Measurements from ENCODE around the gene MST1. TPM values are rescaled to one million over a fixed set of nuclear protein-coding genes. Genes with fewer than 3 reads are reported as not detected.

The MST1 gene
- total RNA-seq, 4 donors from 2014 or later: 12.2 to 116 (median 15.1) TPM

DNA sequence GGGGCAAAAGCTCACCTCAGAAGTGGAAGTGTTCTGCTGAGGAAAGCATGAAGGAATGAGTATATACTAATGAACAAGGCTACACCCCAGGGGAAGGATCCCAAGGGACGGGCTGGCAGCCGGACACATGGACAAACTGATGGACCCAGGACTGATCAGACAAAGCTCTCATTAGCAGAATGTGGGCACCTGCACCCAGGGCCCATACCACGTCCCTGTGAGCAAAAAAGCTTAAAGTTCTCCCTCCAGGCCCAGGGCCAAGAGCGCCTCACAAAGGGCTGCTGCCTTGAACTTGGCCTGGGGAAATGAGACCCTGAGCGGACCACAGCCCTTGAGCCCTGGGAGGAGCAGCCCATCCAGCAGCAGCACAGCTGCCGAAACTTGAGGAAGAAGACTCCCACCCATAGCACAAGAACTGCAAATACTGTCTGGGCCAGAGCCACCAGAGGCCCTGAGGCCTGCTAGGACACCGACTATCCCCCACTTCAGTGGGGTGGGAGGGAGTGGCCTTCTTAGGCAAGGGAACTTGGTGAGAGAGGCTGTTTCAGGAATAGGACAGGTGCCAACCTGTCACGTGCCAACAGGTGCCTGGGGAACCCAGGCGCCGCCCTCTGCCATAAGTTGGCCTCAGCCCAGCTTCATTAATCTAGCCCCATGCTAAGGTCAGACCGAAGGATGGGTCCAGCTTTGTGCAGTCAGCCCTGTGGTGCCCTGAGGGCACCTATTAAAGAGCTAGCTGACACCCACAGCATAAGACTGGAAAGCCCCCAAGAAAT lies 36.8 kb upstream of the MST1 start:
- in situ Hi-C loops (cut with MboI; ENCODE audit: low pct_ligation_motif_present in 1 of 4, low pct_unique_long_range_greater_than_20kb in 1 of 4, low sequenced_read_pairs in 3 of 4): no loop called here
- Histone ChIP-seq H3K27ac (peak overlapping the region in 3 of 4 donors; percentile 24 to 99 (median 98)), H3K4me3 (no peak overlapping the region), H3K36me3 (peaks cover 0 to 17% (median 5%) of the 10 kb centered on the region in 4 donors), H3K4me1 (peaks cover 16 to 36% (median 24%) of the 10 kb centered on the region in 4 donors), H3K27me3 (no peaks in the 10 kb centered on the region), H3K9me3 (no peaks in the 10 kb centered on the region)
- peak; percentile 76 for DNase-seq
- TF ChIP-seq, protein P1, sequence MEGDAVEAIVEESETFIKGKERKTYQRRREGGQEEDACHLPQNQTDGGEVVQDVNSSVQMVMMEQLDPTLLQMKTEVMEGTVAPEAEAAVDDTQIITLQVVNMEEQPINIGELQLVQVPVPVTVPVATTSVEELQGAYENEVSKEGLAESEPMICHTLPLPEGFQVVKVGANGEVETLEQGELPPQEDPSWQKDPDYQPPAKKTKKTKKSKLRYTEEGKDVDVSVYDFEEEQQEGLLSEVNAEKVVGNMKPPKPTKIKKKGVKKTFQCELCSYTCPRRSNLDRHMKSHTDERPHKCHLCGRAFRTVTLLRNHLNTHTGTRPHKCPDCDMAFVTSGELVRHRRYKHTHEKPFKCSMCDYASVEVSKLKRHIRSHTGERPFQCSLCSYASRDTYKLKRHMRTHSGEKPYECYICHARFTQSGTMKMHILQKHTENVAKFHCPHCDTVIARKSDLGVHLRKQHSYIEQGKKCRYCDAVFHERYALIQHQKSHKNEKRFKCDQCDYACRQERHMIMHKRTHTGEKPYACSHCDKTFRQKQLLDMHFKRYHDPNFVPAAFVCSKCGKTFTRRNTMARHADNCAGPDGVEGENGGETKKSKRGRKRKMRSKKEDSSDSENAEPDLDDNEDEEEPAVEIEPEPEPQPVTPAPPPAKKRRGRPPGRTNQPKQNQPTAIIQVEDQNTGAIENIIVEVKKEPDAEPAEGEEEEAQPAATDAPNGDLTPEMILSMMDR (IDR thresholded peaks at IDR 0.05): no peak
- TF ChIP-seq POLR2AphosphoS5 (IDR thresholded peaks at IDR 0.05): peak in 2 of 3 donors; percentile 16 to 22
- no peak for TF ChIP-seq POLR2A (IDR thresholded peaks at IDR 0.05)
- intact Hi-C loops (cut with DNase I; ENCODE audit: low total_unique reads): no loop called here
- WGBS, 2 donors (ENCODE audit: low coverage in 1 of 2): 67% methylated on average over 11 of the region's 11 CpGs; no CpG with 5 or more reads in 1 of the 2 donors

DNA sequence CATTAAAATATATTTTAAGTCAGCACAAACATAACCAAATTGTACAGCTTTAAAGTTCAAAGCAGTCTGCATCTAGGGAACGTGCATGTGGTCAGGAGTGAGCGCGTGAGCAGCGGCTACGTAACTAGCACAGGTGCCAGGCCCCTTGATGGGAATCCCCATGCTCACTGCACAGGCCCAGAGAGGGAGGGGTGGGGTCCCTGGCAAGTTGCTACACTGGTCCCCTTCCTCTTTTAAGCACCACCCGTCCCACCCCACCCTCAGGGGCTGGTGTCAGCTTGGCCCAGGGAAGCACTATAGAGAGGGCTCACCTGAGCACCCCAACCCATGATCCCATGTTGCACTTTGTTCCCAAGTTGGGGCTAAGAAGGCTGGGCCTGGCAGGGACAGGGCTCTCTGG lies 35.3 kb upstream of the MST1 start:
- H3K27me3 ChIP-seq: no peaks in the 10 kb centered on the region
- DNase-seq: peak; percentile 51
- H3K27ac ChIP-seq: peak overlapping the region; percentile 94 to 99 (median 98)
- H3K4me3 ChIP-seq: peak overlapping the region; percentile 35 to 92 (median 88)
- intact Hi-C loops (cut with DNase I; ENCODE audit: low total_unique reads) (no loop called here), in situ Hi-C loops (cut with MboI; ENCODE audit: low pct_ligation_motif_present in 1 of 4, low pct_unique_long_range_greater_than_20kb in 1 of 4, low sequenced_read_pairs in 3 of 4) (loop anchor here in 1 of 4 donors (5.0 kb wide), 1 partner anchor 63 kb away; the partner anchor contains the start of gene IP6K1)
- 34% methylated on average over 6 of the region's 6 CpGs; no CpG with 5 or more reads in 1 of the 2 donors for WGBS, 2 donors (ENCODE audit: low coverage in 1 of 2)
- peaks cover 0 to 6% (median 1%) of the 10 kb centered on the region in 4 donors for H3K36me3 ChIP-seq
- H3K4me1 ChIP-seq: peaks cover 16 to 43% (median 26%) of the 10 kb centered on the region in 4 donors
- TF ChIP-seq POLR2A (IDR thresholded peaks at IDR 0.05): no peak
- TF ChIP-seq, protein P1 (IDR thresholded peaks at IDR 0.05): no peak
- TF ChIP-seq POLR2AphosphoS5 (IDR thresholded peaks at IDR 0.05): no peak
- no peak for TF ChIP-seq EP300 (IDR thresholded peaks at IDR 0.05; ENCODE audit: low read depth)
- no peaks in the 10 kb centered on the region for H3K9me3 ChIP-seq

DNA sequence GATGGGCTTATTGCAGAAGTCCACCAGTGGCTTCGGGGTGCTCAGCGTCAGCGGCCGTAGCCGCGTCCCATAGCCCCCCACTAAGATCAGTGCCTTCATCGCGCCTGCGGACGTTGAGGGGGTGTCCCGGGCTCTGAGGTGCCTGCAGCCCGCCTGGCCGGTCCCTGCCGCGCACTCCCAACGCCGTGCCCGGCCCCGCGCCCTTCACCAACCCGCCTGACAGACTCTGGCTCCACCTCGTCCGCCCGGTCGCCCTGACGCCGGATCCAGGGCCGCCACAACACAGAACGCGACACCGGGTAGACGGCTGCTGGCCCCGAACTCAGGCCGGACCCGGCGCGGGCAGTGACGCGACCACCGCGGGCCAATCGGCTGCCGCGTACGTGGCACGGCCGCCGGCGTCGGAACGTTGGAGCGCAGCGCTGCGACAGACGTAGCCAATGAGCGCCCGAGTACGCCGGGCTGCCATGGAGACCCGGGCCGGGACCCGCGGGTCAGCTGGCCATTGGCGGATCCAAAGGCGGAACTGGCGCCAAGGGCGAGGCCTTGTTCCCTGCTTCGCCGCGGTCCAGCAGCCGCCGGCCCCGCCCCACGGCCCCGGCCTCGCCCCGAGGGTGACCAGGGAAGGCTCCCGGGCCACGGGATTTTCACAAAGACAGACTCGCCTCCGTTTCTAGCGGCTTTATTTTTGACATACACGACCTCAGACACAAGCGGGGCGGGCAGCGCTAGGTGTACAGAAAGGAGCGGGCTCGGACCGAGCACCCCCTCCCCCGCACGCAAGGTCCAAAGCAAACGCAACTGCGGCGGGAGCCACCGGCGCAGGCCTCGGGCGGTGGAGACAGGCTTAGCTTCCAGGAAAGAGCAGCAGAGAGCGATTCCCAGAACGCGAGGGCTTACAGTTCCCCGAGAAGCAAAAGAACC lies 34.6 kb upstream of the MST1 start, which contains the start of gene GMPPB:
GMPPB (minus strand) TSS at position 324 of the 924 bp plus-strand sequence; CDS start at position 99, 225 bp downstream.
- DNase-seq: peak; percentile 98
- 0% methylated on average over 79 of the region's 102 CpGs; no CpG with 5 or more reads in 1 of the 2 donors for WGBS, 2 donors (ENCODE audit: low coverage in 1 of 2)
- peak within 1 kb of the TSS; percentile 94 to 99 (median 98) for H3K27ac ChIP-seq
- H3K36me3 ChIP-seq: peaks cover 0 to 6% (median 0%) of the 10 kb centered on the region in 4 donors
- peaks cover 18 to 46% (median 32%) of the 10 kb centered on the region in 4 donors for H3K4me1 ChIP-seq
- peak; percentile 79 to 95 (median 92) for TF ChIP-seq POLR2AphosphoS5 (IDR thresholded peaks at IDR 0.05)
- peak; percentile 91 for TF ChIP-seq POLR2A (IDR thresholded peaks at IDR 0.05)
- TF ChIP-seq EP300 (IDR thresholded peaks at IDR 0.05; ENCODE audit: low read depth): no peak
- TF ChIP-seq, protein P1 (IDR thresholded peaks at IDR 0.05): no peak
- intact Hi-C loops (cut with DNase I; ENCODE audit: low total_unique reads): no loop called here
- H3K4me3 ChIP-seq: peak within 1 kb of the TSS; percentile 87 to 92 (median 89)
- in situ Hi-C loops (cut with MboI; ENCODE audit: low pct_ligation_motif_present in 1 of 4, low pct_unique_long_range_greater_than_20kb in 1 of 4, low sequenced_read_pairs in 3 of 4): loop anchor here in 1 of 4 donors (5.0 kb wide), 1 partner anchor 63 kb away; the partner anchor contains the start of gene IP6K1
- no peaks in the 10 kb centered on the region for H3K9me3 ChIP-seq
- H3K27me3 ChIP-seq: no peaks in the 10 kb centered on the region

All from transverse colon (tissue), 4 donors.